HG02884 (cell line): ENCODE measurements around the gene OLAH.
"Not testable (repeated sequence)": the region's sequence is repeated elsewhere in the genome, so short reads cannot be mapped to it uniquely, and the experiment has no call there.

Experiments
- ATAC-seq: cut with Tn5 transposase; IDR thresholded peaks from one replicate; pipeline ENCODE4 v1.9.1; 2021; ENCODE audit warnings: mild to moderate bottlenecking, moderate library complexity; ENCODE audit not compliant: unreplicated experiment

The OLAH gene

GRCh38 chr10:15043674-15044073 is at the start of gene OLAH:
TSS of gene OLAH (plus strand) at chr10:15043943. CDS start at chr10:15047289, 3,346 bp downstream.
- no peak for ATAC-seq

GRCh38 chr10:14995964-14996565 is 47.7 kb upstream of the OLAH start:
- ATAC-seq = no peak

GRCh38 chr10:15013530-15013929 is 30.2 kb upstream of the OLAH start:
- ATAC-seq = not testable (repeated sequence)

GRCh38 chr10:15015451-15015850 is 28.3 kb upstream of the OLAH start:
- no peak for ATAC-seq

GRCh38 chr10:15020966-15021365 is 22.8 kb upstream of the OLAH start:
- ATAC-seq = not testable (repeated sequence)

GRCh38 chr10:15023079-15023478 is 20.7 kb upstream of the OLAH start:
- not testable (repeated sequence) for ATAC-seq

- ATAC-seq = not testable (repeated sequence)
Observed at GRCh38 chr10:15024017-15025004, 19.4 kb upstream of the OLAH start.

GRCh38 chr10:15025040-15025439 is 18.7 kb upstream of the OLAH start:
- not testable (repeated sequence) for ATAC-seq

- no peak for ATAC-seq
Observed at GRCh38 chr10:15027741-15028140, 16.0 kb upstream of the OLAH start.

GRCh38 chr10:15035385-15036301 is 8.1 kb upstream of the OLAH start:
- ATAC-seq = no peak

- no peak for ATAC-seq
Observed at GRCh38 chr10:15037691-15038090, 6.1 kb upstream of the OLAH start.

- ATAC-seq = no peak
Observed at GRCh38 chr10:15038416-15038815, 5.3 kb upstream of the OLAH start.

- ATAC-seq = no peak
Observed at GRCh38 chr10:15045380-15045779, 1.6 kb downstream of the OLAH start.

- ATAC-seq = no peak
Observed at GRCh38 chr10:15046626-15047025, 2.9 kb downstream of the OLAH start.

GRCh38 chr10:15049533-15049932 is 5.8 kb downstream of the OLAH start:
- no peak for ATAC-seq

- ATAC-seq = no peak
Observed at GRCh38 chr10:15052121-15052520, 8.4 kb downstream of the OLAH start.

- ATAC-seq = no peak
Observed at GRCh38 chr10:15053061-15053460, 9.3 kb downstream of the OLAH start.

GRCh38 chr10:15058689-15059088 is 14.9 kb downstream of the OLAH start:
- ATAC-seq = no peak

GRCh38 chr10:15059914-15060313 is 16.2 kb downstream of the OLAH start:
- no peak for ATAC-seq

GRCh38 chr10:15060638-15061037 is 16.9 kb downstream of the OLAH start:
- no peak for ATAC-seq

GRCh38 chr10:15067154-15067553 is 23.4 kb downstream of the OLAH start:
- no peak for ATAC-seq
